ENCODE results near the gene TBX21.
A peak's percentile ranks its signal among the peaks of the same experiment; 100 is the strongest.

Gene TBX21

GRCh38 chr17:47718634-47719405 lies 14.2 kb upstream of the TBX21 start:
- peak; percentile 3; the same call in 2 of the 3 replicates for ATAC-seq
- TF ChIP-seq ZNF70 (CRISPR knock-in tag; IDR thresholded peaks at IDR 0.05) (no peak), ESRRG (CRISPR knock-in tag; IDR thresholded peaks at IDR 0.05) (no peak), CSRNP3 (CRISPR knock-in tag; IDR thresholded peaks at IDR 0.05) (no peak), ZC3H10 (CRISPR knock-in tag; IDR thresholded peaks at IDR 0.05) (no peak), ZFP30 (CRISPR knock-in tag; IDR thresholded peaks at IDR 0.05) (no peak), PATZ1 (CRISPR knock-in tag; IDR thresholded peaks at IDR 0.05; ENCODE audit: borderline replicate concordance) (no peak), ZFP3 (CRISPR knock-in tag; IDR thresholded peaks at IDR 0.05) (no peak), POU6F1 (CRISPR knock-in tag; IDR thresholded peaks at IDR 0.05; ENCODE audit: borderline replicate concordance, low read depth) (no peak), ZNF565 (CRISPR knock-in tag; conservative IDR thresholded peaks at IDR 0.05; ENCODE audit: low read depth) (no peak), RARB (CRISPR knock-in tag; IDR thresholded peaks at IDR 0.05) (no peak), TCF4 (CRISPR knock-in tag; IDR thresholded peaks at IDR 0.05; ENCODE audit: borderline replicate concordance) (no peak), CSDC2 (CRISPR knock-in tag; IDR thresholded peaks at IDR 0.05) (no peak), PPARA (CRISPR knock-in tag; IDR thresholded peaks at IDR 0.05; ENCODE audit: borderline replicate concordance) (no peak), TSHZ2 (CRISPR knock-in tag; IDR thresholded peaks at IDR 0.05) (no peak)

GRCh38 chr17:47719411-47720152 lies 13.5 kb upstream of the TBX21 start:
- peak; percentile 56 for ATAC-seq
- TF ChIP-seq ESRRG (CRISPR knock-in tag; IDR thresholded peaks at IDR 0.05): no peak
- no peak for TF ChIP-seq TSHZ2 (CRISPR knock-in tag; IDR thresholded peaks at IDR 0.05)
- no peak for TF ChIP-seq SNAI2 (CRISPR knock-in tag; IDR thresholded peaks at IDR 0.05)
- TF ChIP-seq TOX (CRISPR knock-in tag; IDR thresholded peaks at IDR 0.05; ENCODE audit: borderline replicate concordance): no peak
- TF ChIP-seq PPARA (CRISPR knock-in tag; IDR thresholded peaks at IDR 0.05; ENCODE audit: borderline replicate concordance): no peak
- TF ChIP-seq RARB (CRISPR knock-in tag; IDR thresholded peaks at IDR 0.05): no peak
- no peak for TF ChIP-seq GLIS3 (CRISPR knock-in tag; IDR thresholded peaks at IDR 0.05)
- no peak for TF ChIP-seq CSRNP3 (CRISPR knock-in tag; IDR thresholded peaks at IDR 0.05)
- no peak for TF ChIP-seq ARNTL (CRISPR knock-in tag; IDR thresholded peaks at IDR 0.05; ENCODE audit: borderline replicate concordance, low read depth)
- no peak for TF ChIP-seq OSR1 (CRISPR knock-in tag; IDR thresholded peaks at IDR 0.05)
- TF ChIP-seq CSDC2 (CRISPR knock-in tag; IDR thresholded peaks at IDR 0.05): no peak
- TF ChIP-seq POU6F1 (CRISPR knock-in tag; IDR thresholded peaks at IDR 0.05; ENCODE audit: borderline replicate concordance, low read depth): no peak
- TF ChIP-seq ZFP30 (CRISPR knock-in tag; IDR thresholded peaks at IDR 0.05): no peak
- TF ChIP-seq ZNF565 (CRISPR knock-in tag; conservative IDR thresholded peaks at IDR 0.05; ENCODE audit: low read depth): no peak

Data from SK-N-SH treated with all-trans-retinoic acid at 6 μM for 48 hours (cell line).